NCI-H2171 (cell line): ENCODE measurements around the gene MRPS27.
"Not testable (repeated sequence)": the region's sequence is repeated elsewhere in the genome, so short reads cannot be mapped to it uniquely, and the experiment has no call there.

Experiments
- DNase-seq: peaks from one replicate; lab custom pipeline; 2025; lab: John Stamatoyannopoulos, UW

The MRPS27 gene

GRCh38 chr5:72202331-72202825 lies 117.7 kb downstream of the MRPS27 start:
- DNase-seq = no peak

- no peak for DNase-seq
Measured at GRCh38 chr5:72199681-72200080, 120.4 kb downstream of the MRPS27 start.

DNA sequence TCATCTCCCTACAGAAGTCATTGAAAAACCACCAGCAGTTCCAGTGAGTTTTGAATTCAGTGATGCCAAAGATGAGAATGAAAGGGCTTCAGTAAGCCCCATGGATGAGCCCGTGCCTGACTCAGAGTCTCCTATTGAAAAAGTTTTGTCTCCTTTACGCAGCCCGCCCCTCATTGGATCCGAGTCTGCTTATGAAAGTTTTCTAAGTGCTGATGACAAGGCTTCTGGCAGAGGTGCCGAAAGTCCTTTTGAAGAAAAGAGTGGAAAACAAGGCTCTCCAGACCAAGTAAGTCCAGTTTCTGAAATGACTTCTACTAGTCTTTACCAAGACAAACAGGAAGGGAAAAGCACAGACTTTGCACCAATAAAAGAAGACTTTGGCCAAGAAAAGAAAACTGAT lies 122.6 kb downstream of the MRPS27 start:
- no peak for DNase-seq

GRCh38 chr5:72195581-72195980 lies 124.5 kb downstream of the MRPS27 start:
- no peak for DNase-seq

GRCh38 chr5:72194846-72195245 lies 125.2 kb downstream of the MRPS27 start:
- DNase-seq = no peak

GRCh38 chr5:72191404-72191803 lies 128.6 kb downstream of the MRPS27 start:
- DNase-seq = no peak

DNA sequence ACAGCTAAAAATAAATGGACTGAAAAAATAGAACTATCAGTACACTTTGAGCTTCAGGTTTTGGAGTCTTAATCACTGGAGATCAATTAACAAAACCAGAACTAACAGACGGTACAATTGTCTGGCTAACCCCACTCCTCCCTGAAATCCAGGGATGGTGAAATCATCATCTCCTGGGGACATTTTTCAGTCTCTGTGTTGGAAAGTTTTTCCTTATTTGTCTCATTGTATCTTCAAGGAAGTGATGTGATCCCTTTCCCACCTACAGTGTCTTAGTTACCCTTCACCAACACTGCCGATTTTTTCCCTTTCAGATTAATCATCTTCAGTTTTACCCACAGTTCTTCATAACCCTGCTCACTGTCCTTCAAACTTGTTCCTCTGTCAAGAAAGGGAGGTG lies 130.9 kb downstream of the MRPS27 start:
- no peak for DNase-seq

- no peak for DNase-seq
Measured at GRCh38 chr5:72188166-72188565, 131.9 kb downstream of the MRPS27 start.

DNA sequence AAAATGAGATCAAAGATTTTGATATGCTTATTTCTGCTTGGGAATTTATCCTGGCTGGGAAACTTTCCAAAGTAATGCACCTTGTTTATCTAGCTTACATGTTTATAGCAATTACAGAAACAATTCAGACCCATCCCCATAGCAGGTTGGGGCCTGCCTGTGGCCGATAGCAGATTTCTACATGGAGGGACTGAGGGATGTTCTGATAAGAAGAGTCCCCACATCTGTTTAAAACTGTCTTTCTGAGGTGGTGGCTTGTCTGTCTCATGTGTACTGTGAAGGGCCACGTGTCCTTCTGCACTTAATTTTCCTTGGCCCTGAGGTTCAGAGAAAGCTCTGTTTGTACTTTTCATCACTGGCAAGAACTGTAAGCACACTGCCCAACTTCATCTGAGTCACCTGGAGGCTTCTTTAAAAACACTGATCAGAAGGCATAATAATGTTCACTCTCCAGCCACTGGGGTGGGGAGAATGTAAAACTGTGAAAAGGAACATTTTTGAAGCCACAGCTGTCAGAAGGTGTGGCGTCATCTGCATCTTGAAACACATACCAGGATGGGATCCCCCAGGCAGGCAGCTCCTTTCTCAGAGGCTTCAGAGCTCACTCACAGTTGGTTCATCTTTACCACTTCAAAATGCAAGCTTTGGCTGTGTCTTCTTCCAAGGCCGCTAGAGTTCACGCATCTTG lies 132.5 kb downstream of the MRPS27 start:
- DNase-seq = no peak

DNA sequence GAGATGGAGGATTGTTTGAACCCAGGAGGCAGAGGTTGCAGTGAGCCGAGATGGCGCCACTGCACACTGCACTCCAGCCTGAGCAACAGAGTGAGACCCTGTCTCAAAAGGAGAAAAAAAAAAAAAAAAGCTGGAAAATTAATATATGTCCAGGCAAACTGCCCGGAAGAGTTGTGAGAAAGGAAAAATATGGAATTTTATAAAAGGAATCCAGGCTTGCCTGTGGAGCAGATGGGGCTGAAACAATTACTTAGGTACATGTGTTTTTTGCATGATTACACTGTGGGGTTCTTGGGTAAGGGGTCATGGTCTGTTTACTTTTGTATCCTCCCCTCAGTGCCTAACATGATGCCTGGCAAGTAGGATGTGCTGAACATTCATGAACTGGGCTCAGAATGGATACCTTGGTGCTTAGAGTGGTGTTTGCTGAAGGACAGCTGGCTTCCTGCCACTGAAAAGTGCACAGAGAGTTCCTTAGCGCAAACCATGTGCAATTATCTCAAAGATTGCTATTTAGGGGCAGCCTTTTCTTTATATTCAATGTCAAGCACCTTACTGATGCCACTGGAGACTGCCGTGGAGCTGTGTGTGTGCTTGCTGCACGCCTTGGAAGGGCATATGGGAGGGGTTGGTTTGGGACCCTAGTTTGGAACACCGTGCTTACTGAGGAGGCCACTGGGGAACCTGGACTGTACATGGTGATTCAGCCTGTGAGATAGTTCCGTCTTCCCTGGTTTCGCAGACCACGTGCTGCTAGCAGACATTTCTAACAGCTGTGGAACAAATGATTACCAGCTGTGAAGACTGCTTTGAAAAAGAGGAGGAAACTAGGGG lies 134.3 kb downstream of the MRPS27 start:
- DNase-seq = no peak

DNA sequence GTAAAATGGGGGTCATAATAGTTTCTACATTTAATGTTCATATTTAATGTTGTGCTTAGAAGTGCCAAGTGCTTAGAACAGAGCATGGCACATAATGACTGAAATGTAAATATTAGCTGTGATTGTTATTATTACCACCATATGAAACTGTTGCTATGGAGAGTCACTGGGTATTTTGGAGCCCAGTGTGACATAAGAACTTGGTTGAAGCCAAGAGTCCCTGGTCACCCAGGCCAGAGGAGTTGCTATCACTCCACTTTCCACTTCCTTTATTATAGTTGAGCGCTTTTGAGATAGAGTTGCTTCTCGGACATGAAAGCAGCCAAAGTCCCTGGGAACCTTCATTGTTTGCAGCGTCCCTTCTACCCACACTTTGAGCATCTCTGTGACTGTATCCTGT lies 135.6 kb downstream of the MRPS27 start:
- no peak for DNase-seq

GRCh38 chr5:72183101-72183520 lies 136.9 kb downstream of the MRPS27 start:
- DNase-seq = no peak

- DNase-seq = no peak
Measured at GRCh38 chr5:72182686-72183085, 137.4 kb downstream of the MRPS27 start.

- no peak for DNase-seq
Measured at GRCh38 chr5:72180925-72181324, 139.1 kb downstream of the MRPS27 start.

GRCh38 chr5:72179816-72180440 lies 140.1 kb downstream of the MRPS27 start:
- DNase-seq = no peak

- no peak for DNase-seq
Measured at GRCh38 chr5:72179028-72179815, 140.8 kb downstream of the MRPS27 start.

- no peak for DNase-seq
Measured at GRCh38 chr5:72177538-72177937, 142.5 kb downstream of the MRPS27 start.

DNA sequence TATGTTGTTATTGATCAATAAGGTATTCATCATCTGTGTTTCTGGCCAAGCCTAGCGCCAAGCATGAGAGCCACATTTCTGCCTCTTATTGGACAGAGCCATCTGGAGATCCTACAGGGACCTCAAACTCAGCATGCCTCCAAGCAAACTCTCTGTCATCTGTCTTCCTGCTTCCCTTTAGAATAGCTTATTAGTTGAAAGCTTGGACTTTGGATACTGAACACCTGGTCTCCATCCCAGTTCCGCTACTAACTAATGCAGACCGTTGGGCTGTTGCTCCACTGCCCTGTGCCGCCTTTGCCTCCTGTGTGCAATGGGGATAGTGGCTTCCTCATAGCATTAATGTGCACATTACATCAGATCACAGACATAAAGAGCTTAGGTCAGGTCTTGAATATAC lies 147.3 kb downstream of the MRPS27 start:
- DNase-seq = no peak

DNA sequence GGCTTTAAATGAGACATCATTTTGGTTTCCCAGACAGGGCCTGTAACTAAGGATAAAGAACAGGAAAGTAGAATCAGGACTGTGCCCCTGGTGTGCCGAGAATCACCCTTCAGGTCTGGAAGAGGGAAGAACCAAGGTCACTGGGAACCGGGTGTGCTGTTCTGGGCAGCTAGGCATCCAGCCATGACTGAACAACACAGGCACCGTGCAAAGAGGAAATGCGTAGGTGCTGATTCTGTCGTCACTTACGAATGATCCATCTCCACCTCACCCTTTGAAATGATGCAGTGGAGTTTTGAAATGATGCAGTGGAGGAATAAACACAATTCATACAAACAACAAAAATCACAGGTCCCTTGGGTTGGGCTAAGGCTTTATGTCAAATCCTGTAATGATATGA lies 148.4 kb downstream of the MRPS27 start:
- DNase-seq = no peak

- DNase-seq = not testable (repeated sequence)
Measured at GRCh38 chr5:72171181-72171580, 148.9 kb downstream of the MRPS27 start.

DNA sequence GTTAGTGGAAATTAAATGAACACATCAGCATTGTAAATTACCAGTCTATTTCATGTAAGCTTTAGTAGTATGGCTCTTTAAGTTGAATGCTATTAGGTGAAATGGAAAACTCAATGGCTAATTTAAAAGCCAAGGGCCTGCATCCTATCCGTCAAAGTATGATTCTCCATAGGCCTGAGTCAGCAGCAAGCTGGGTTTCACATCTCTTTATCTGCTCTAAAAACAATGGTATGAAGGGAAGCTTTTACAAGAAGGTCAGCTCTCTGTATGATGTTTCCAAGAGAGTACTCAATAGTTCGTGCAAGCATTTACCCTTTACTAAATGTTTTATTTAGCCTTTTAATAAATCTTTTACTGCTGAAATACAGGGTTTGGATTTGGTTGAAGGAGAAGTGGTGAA lies 149.9 kb downstream of the MRPS27 start:
- DNase-seq = no peak
